Urothelium cell line (cell line): ENCODE data around the gene SPATA13.
"Not testable (repeated sequence)": the region's sequence is repeated elsewhere in the genome, so short reads cannot be mapped to it uniquely, and the experiment has no call there.

Experiments
- DNase-seq: peaks from one replicate; pipeline ENCODE4 v3.0.0; 2011; ENCODE audit warnings: low spot score, mixed read lengths
- FAIRE-seq: peaks from 2 replicates; lab custom pipeline; 2011; peaks lifted over from hg19 to GRCh38; lab: Jason Lieb, UNC

The SPATA13 gene

DNA sequence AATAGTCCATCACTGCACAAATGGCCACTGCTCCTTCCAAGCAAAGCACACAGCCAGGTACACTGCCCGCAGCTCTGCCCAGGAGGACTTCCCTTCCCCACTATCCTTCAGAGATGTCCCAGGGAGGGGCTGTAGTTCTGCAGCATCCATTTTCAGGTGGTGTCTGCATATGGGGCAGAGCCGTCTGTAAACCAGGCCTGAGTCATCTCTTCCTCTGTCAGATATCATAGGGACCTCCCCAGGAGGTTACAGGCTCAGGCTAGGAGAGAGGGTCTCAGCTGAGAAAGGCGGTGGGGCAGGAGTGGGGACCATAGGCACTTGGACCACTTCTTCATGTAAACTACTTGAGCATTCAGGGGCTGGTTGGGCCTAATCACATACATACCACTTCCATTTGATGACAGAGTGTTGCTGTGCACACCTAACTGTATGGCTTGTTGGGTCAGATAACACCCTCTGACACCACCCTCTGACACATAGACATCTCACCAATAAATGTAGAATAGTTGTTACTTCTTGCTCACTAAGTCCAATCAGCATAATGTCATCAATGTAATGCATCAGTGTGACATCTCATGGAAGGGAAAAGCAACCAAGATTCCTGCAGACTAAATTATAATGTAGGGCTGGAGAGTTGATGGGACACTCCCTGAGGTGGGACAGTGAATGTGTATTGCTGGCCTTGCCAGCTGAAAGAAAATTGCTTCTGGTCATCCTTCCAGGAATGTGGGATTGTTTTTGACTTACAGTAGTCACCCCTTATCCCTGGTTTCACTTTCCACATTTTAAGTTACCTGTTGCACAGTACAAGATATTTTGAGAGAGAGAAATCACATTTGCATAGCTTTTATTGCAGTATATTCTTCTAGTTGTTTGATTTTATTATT is 189.5 kb downstream of the SPATA13 start:
- FAIRE-seq, DNase-seq: not testable (repeated sequence)

DNA sequence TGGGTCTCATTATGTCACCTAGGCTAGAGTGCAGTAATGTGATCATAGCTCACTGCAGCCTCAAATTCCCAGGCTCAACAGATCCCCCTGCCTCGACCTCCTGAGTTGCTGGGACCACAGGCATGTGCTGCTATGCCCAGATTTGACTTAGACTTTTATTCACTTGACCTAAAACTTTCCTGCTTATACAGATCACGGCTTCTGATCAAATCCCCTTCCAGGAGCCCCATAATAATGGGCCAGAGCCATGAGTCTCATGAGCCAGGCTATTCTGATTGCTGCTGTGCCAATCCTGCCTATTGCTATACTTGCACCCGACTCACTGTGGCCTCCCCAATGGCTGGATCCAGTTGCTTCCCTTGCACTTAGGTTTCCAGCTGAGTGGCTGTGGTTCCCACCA is 190.9 kb downstream of the SPATA13 start:
- no peak for FAIRE-seq

GRCh38 chr13:24353736-24354135 is 193.2 kb downstream of the SPATA13 start:
- no peak for DNase-seq
- no peak for FAIRE-seq

More for the DNA sequence above, 190.9 kb downstream of the SPATA13 start:
- no peak for DNase-seq

DNA sequence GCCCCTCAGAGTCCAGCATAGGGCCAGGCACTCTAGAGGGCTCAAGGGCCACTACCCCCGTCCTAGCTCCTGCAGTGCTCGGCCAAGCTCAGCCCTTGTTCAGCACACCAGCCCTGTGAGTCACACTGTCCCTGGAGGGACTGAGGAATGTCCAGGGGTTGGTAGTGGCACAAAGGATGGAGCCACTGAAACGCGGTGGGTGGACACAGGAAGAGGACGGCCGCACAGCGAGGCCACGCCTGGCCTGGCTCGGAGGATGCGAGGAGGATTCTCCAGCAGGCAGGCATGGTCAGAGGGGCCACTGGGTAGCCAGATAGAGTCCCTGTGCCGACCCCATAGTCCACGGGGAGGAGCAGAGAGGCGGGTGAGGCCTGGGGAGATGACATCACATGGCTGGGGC is 194.6 kb downstream of the SPATA13 start:
- FAIRE-seq, result no peak
- DNase-seq, result peak; percentile 14

DNA sequence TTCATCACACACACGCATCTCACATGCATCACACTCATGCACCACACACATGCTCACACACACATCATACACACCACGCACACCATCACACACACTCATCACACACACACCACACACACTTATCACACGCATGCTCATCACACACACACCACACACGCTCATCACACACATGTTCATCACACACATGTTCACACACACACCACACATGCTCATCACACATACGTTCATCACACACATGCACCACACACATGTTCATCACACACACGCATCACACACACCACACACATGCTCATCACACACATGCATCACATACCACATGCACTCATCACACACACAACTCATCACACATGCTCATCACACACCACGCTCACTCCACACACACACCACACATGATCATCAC is 195.8 kb downstream of the SPATA13 start:
- no peak for FAIRE-seq
- no peak for DNase-seq
